ENCODE measurements around the gene TNFRSF12A. TPM values are rescaled to one million over a fixed set of nuclear protein-coding genes. Genes with fewer than 3 reads are reported as not detected.

The TNFRSF12A gene
- total RNA-seq, 2 experiments from 2014 or later = 1.8 to 1.9 TPM

- ChIA-PET CTCF (interaction anchor here (1.7 to 11.4 kb wide), 2 partner anchors 14 to 22 kb away, joined by 5 to 181 read pairs; no protein-coding TSS in a partner anchor), POLR2A (interaction anchor here (0.5 to 1.4 kb wide), 5 partner anchors 13 to 139 kb away, joined by 3 to 8 read pairs (median 8); partner anchors contain the start of genes HCFC1R1 and TNFRSF12A)
- no peak overlapping the region for H3K27ac ChIP-seq (ENCODE audit: low read depth in 1 of 2, low read length in 2 of 2)
- peaks cover 0 to 5% of the 10 kb centered on the region in 2 experiments for H3K9me3 ChIP-seq (ENCODE audit: control insufficient read depth in 1 of 2, insufficient read depth in 1 of 2, low read length in 2 of 2)
- H3K4me3 ChIP-seq (ENCODE audit: low read length) = peak overlapping the region; percentile 20
- no peak for ATAC-seq (ENCODE audit: poor library complexity)
- Mint-ChIP-seq H3K4me1 (ENCODE audit: low read depth) (peaks cover 33% of the 10 kb centered on the region), H3K4me3 (peak overlapping the region; percentile 71), H3K27me3 (peaks cover 28% of the 10 kb centered on the region), H3K9me3 (no peaks in the 10 kb centered on the region), H3K36me3 (ENCODE audit: low read depth) (no peaks in the 10 kb centered on the region), H3K27ac (no peak overlapping the region)
- TF ChIP-seq CTCF (IDR thresholded peaks at IDR 0.05) = no peak
- no peak for DNase-seq
- no peaks in the 10 kb centered on the region for H3K36me3 ChIP-seq (ENCODE audit: insufficient read depth, low read length)
- H3K27me3 ChIP-seq (ENCODE audit: control insufficient read depth in 1 of 2, insufficient read depth in 2 of 2, low read length in 2 of 2) = peaks cover 2 to 6% of the 10 kb centered on the region in 2 experiments
- intact Hi-C loops (cut with DNase I, micrococcal nuclease) = no loop called here
- peaks cover 48% of the 10 kb centered on the region for H3K4me1 ChIP-seq (ENCODE audit: insufficient read depth, low read length)
Observed at GRCh38 chr16:3007059-3007956, 12.9 kb upstream of the TNFRSF12A start.

- ChIA-PET CTCF (interaction anchor here (1.7 to 11.4 kb wide), 2 partner anchors 13 to 22 kb away, joined by 5 to 181 read pairs; no protein-coding TSS in a partner anchor), POLR2A (interaction anchor here (1.1 to 1.4 kb wide), 4 partner anchors 13 to 140 kb away, joined by 4 to 8 read pairs (median 8); partner anchors contain the start of genes HCFC1R1 and TNFRSF12A)
- TF ChIP-seq CTCF (IDR thresholded peaks at IDR 0.05) = no peak
- ATAC-seq (ENCODE audit: poor library complexity) (no peak), DNase-seq (peak in 4 of 14 experiments; percentile 27 to 59 (median 45))
- H3K4me1 Mint-ChIP-seq (ENCODE audit: low read depth) = peaks cover 33% of the 10 kb centered on the region
- intact Hi-C loops (cut with DNase I, micrococcal nuclease) = no loop called here
- Histone ChIP-seq H3K4me1 (ENCODE audit: insufficient read depth, low read length) (peaks cover 54% of the 10 kb centered on the region), H3K27ac (ENCODE audit: low read depth in 1 of 2, low read length in 2 of 2) (no peak overlapping the region), H3K36me3 (ENCODE audit: insufficient read depth, low read length) (no peaks in the 10 kb centered on the region), H3K4me3 (ENCODE audit: low read length) (peak overlapping the region; percentile 20), H3K27me3 (ENCODE audit: control insufficient read depth in 1 of 2, insufficient read depth in 2 of 2, low read length in 2 of 2) (peaks cover 4 to 6% of the 10 kb centered on the region in 2 experiments), H3K9me3 (ENCODE audit: control insufficient read depth in 1 of 2, insufficient read depth in 1 of 2, low read length in 2 of 2) (peaks cover 0 to 5% of the 10 kb centered on the region in 2 experiments)
- H3K27me3 Mint-ChIP-seq = peaks cover 31% of the 10 kb centered on the region
- no peak overlapping the region for H3K27ac Mint-ChIP-seq
- no peaks in the 10 kb centered on the region for H3K9me3 Mint-ChIP-seq
- no peaks in the 10 kb centered on the region for H3K36me3 Mint-ChIP-seq (ENCODE audit: low read depth)
- H3K4me3 Mint-ChIP-seq = peak overlapping the region; percentile 71
Observed at GRCh38 chr16:3007957-3008689, 12.0 kb upstream of the TNFRSF12A start.

- Histone ChIP-seq H3K27me3 (ENCODE audit: control insufficient read depth in 1 of 2, insufficient read depth in 2 of 2, low read length in 2 of 2) (peaks cover 6 to 9% of the 10 kb centered on the region in 2 experiments), H3K9me3 (ENCODE audit: control insufficient read depth in 1 of 2, insufficient read depth in 1 of 2, low read length in 2 of 2) (peaks cover 0 to 5% of the 10 kb centered on the region in 2 experiments), H3K4me1 (ENCODE audit: insufficient read depth, low read length) (peaks cover 51% of the 10 kb centered on the region), H3K4me3 (ENCODE audit: low read length) (peak overlapping the region; percentile 20), H3K27ac (ENCODE audit: low read depth in 1 of 2, low read length in 2 of 2) (no peak overlapping the region), H3K36me3 (ENCODE audit: insufficient read depth, low read length) (no peaks in the 10 kb centered on the region)
- H3K36me3 Mint-ChIP-seq (ENCODE audit: low read depth) = no peaks in the 10 kb centered on the region
- no peak for DNase-seq
- intact Hi-C loops (cut with DNase I, micrococcal nuclease) = no loop called here
- ChIA-PET POLR2A (interaction anchor here (1.2 to 1.4 kb wide), 2 partner anchors 12 to 14 kb away, joined by 8 read pairs; partner anchors contain the start of genes HCFC1R1 and TNFRSF12A), CTCF (interaction anchor here (11.4 kb wide), 1 partner anchor 21 kb away, joined by 181 read pairs; no protein-coding TSS in a partner anchor)
- H3K4me1 Mint-ChIP-seq (ENCODE audit: low read depth) = peaks cover 32% of the 10 kb centered on the region
- no peak for ATAC-seq (ENCODE audit: poor library complexity)
- TF ChIP-seq CTCF (IDR thresholded peaks at IDR 0.05) = no peak
- peaks cover 30% of the 10 kb centered on the region for H3K27me3 Mint-ChIP-seq
- no peak overlapping the region for H3K27ac Mint-ChIP-seq
- H3K4me3 Mint-ChIP-seq = peak overlapping the region; percentile 71
- H3K9me3 Mint-ChIP-seq = no peaks in the 10 kb centered on the region
Observed at GRCh38 chr16:3008690-3009037, 11.5 kb upstream of the TNFRSF12A start.
